IMR-90 (cell line): ENCODE results near the gene MICAL3. TPM values are rescaled to one million over a fixed set of nuclear protein-coding genes. Genes with fewer than 3 reads are reported as not detected.

ENCODE experiments used
- ATAC-seq: fragments of 200-7000 bp; cut with Tn5 transposase; 2 replicates; pipeline ENCODE4 v1.9.1; 2020; ENCODE audit warnings: low read depth, mild to moderate bottlenecking, moderate library complexity
- BruUV-seq: library from RNA; stranded (reverse); fragments of 400-500 nt; replicated peaks from 2 replicates; lab custom pipeline; 2021; lab: Mats Ljungman, UMichigan
- CTCF ChIA-PET: fragments of 300-600 bp; formaldehyde crosslinking; extraction: SDS; loops from one replicate; lab custom pipeline; 2021; ENCODE audit warnings: antibody characterized with exemption; lab: Yijun Ruan, JAX
- POLR2A ChIA-PET: fragments of 300-600 bp; sonication (Branson Sonifier 250); formaldehyde crosslinking; loops from one replicate; lab custom pipeline; 2022; ENCODE audit warnings: antibody characterized with exemption; ENCODE audit not compliant: unreplicated experiment; lab: Charles Lee
- DNase-seq: peaks from one replicate; pipeline ENCODE4 v3.0.0; 2013
- H2AFZ ChIP-seq: replicated peaks from 2 replicates; pipeline ENCODE3; 2013; ENCODE audit warnings: low read length, mild to moderate bottlenecking; ENCODE audit not compliant: poor library complexity
- H2AK5ac ChIP-seq: 2 replicates; pipeline ENCODE4 v1.6.1; 2013; ENCODE audit warnings: low read depth, low read length, inconsistent platforms
- H2AK9ac ChIP-seq: replicated peaks from 2 replicates; pipeline ENCODE3; 2013; ENCODE audit warnings: mild to moderate bottlenecking, low read depth, low read length, moderate library complexity; ENCODE audit not compliant: poor library complexity
- H2BK120ac ChIP-seq: 2 replicates; pipeline ENCODE4 v1.6.1; 2013; ENCODE audit warnings: low read depth, low read length, inconsistent platforms
- H2BK15ac ChIP-seq: 3 replicates; pipeline ENCODE4 v1.6.1; 2013; ENCODE audit warnings: low read depth, low read length, inconsistent platforms
- H2BK20ac ChIP-seq: 2 replicates; pipeline ENCODE4 v1.6.1; 2013; ENCODE audit warnings: low read depth, mild to moderate bottlenecking, inconsistent platforms, low read length, moderate library complexity
- H2BK5ac ChIP-seq: 2 replicates; pipeline ENCODE4 v1.6.1; 2013; ENCODE audit warnings: mild to moderate bottlenecking, low read depth, low read length, inconsistent platforms; ENCODE audit not compliant: poor library complexity, severe bottlenecking
- H3K14ac ChIP-seq: replicated peaks from 2 replicates; pipeline ENCODE4 v1.6.1; 2013; ENCODE audit warnings: low read depth, low read length, inconsistent platforms
- H3K18ac ChIP-seq: 2 replicates; pipeline ENCODE4 v1.6.1; 2013; ENCODE audit warnings: low read depth, low read length, control low read depth
- H3K23ac ChIP-seq: 2 replicates; pipeline ENCODE4 v1.6.1; 2013; ENCODE audit warnings: low read depth, low read length, inconsistent platforms
- H3K27ac ChIP-seq: 2 replicates; pipeline ENCODE4 v1.5.1; 2013; ENCODE audit warnings: mild to moderate bottlenecking, control low read depth, low read length; ENCODE audit not compliant: insufficient read depth
- H3K27me3 ChIP-seq: 2 replicates; pipeline ENCODE4 v1.6.1; 2013; ENCODE audit warnings: low read length; ENCODE audit not compliant: control insufficient read depth, insufficient read depth
- H3K36me3 ChIP-seq: 2 replicates; pipeline ENCODE4 v1.6.1; 2013; ENCODE audit warnings: low read length, mixed read lengths; ENCODE audit not compliant: control insufficient read depth, insufficient read depth
- H3K4ac ChIP-seq: 2 replicates; pipeline ENCODE4 v1.6.1; 2013; ENCODE audit warnings: low read depth, low read length, inconsistent platforms
- H3K4me1 ChIP-seq: 2 replicates; pipeline ENCODE4 v1.6.1; 2013; ENCODE audit warnings: low read length, mixed read lengths; ENCODE audit not compliant: control insufficient read depth, insufficient read depth
- H3K4me2 ChIP-seq: 2 replicates; pipeline ENCODE4 v1.6.1; 2013; ENCODE audit warnings: low read depth, mild to moderate bottlenecking, control low read depth, low read length, moderate library complexity
- H3K4me3 ChIP-seq: 2 replicates; pipeline ENCODE4 v1.5.1; 2013; ENCODE audit warnings: low read depth, mild to moderate bottlenecking, control low read depth, low read length, moderate library complexity; ENCODE audit not compliant: insufficient read depth
- H3K56ac ChIP-seq: 2 replicates; pipeline ENCODE4 v1.6.1; 2013; ENCODE audit warnings: low read length, inconsistent platforms; ENCODE audit not compliant: insufficient read depth; ENCODE audit errors: extremely low read depth
- H3K79me1 ChIP-seq, 2 experiments: 2 replicates each; pipeline ENCODE4 v1.6.1; 2013; ENCODE audit warnings: low read length in 2 of 2, inconsistent platforms in 1 of 2, low read depth in 1 of 2
- H3K9ac ChIP-seq: 2 replicates; pipeline ENCODE4 v1.6.1; 2013; ENCODE audit warnings: low read depth, low read length, control low read depth
- H3K9me1 ChIP-seq: 2 replicates; pipeline ENCODE4 v1.6.1; 2013; ENCODE audit warnings: low read length, inconsistent platforms; ENCODE audit not compliant: insufficient read depth
- H3K9me3 ChIP-seq: 2 replicates; pipeline ENCODE4 v1.6.1; 2013; ENCODE audit warnings: low read length; ENCODE audit not compliant: control insufficient read depth, insufficient read depth
- H4K20me1 ChIP-seq: 2 replicates; pipeline ENCODE4 v1.6.1; 2013; ENCODE audit warnings: low read length, inconsistent platforms; ENCODE audit not compliant: insufficient read depth
- H4K5ac ChIP-seq: 2 replicates; pipeline ENCODE4 v1.6.1; 2013; ENCODE audit warnings: mild to moderate bottlenecking, low read depth, low read length, control low read depth
- H4K8ac ChIP-seq, 2 experiments: 2 replicates each; pipeline ENCODE4 v1.6.1; 2013; ENCODE audit warnings: low read depth in 2 of 2, low read length in 2 of 2, control low read depth in 1 of 2, inconsistent platforms in 1 of 2
- H4K91ac ChIP-seq: 2 replicates; pipeline ENCODE4 v1.6.1; 2013; ENCODE audit warnings: low read depth, low read length, inconsistent platforms; ENCODE audit not compliant: insufficient read depth
- BHLHE40 ChIP-seq: fragments of 150-350 bp; IDR thresholded peaks from 2 replicates; pipeline ENCODE4 v1.6.1; 2016; ENCODE audit warnings: mild to moderate bottlenecking, low read depth, low read length
- CEBPB ChIP-seq: IDR thresholded peaks from 2 replicates; pipeline ENCODE4 v1.6.1; 2012; ENCODE audit warnings: low read depth, low read length, improper control_type of control experiment
- CHD1 ChIP-seq: IDR thresholded peaks from 2 replicates; pipeline ENCODE4 v1.6.1; 2012; ENCODE audit warnings: low read depth, low read length, improper control_type of control experiment
- CTCF ChIP-seq: conservative IDR thresholded peaks from 2 replicates; pipeline ENCODE4 v1.5.1; 2012; ENCODE audit warnings: mild to moderate bottlenecking, low read depth, low read length, improper control_type of control experiment
- ELK1 ChIP-seq: fragments of 150-350 bp; IDR thresholded peaks from 2 replicates; pipeline ENCODE4 v1.6.1; 2016; ENCODE audit warnings: low read depth, mild to moderate bottlenecking, low read length, moderate library complexity, borderline replicate concordance
- FOS ChIP-seq: fragments of 150-350 bp; IDR thresholded peaks from 2 replicates; pipeline ENCODE4 v1.6.1; 2016; ENCODE audit warnings: low read depth, low read length
- MAFK ChIP-seq: IDR thresholded peaks from 2 replicates; pipeline ENCODE4 v1.6.1; 2012; ENCODE audit warnings: low read depth, low read length, improper control_type of control experiment
- MAZ ChIP-seq: IDR thresholded peaks from 2 replicates; pipeline ENCODE4 v1.6.1; 2012; ENCODE audit warnings: low read depth, mild to moderate bottlenecking, low read length, improper control_type of control experiment, moderate library complexity, borderline replicate concordance
- MXI1 ChIP-seq: IDR thresholded peaks from 2 replicates; pipeline ENCODE4 v1.6.1; 2012; ENCODE audit warnings: low read depth, mild to moderate bottlenecking, low read length, moderate library complexity, borderline replicate concordance
- NFE2L2 ChIP-seq: fragments of 150-350 bp; IDR thresholded peaks from 2 replicates; pipeline ENCODE4 v1.6.1; 2016; ENCODE audit warnings: low read depth, mild to moderate bottlenecking, low read length
- POLR2A ChIP-seq: IDR thresholded peaks from 2 replicates; pipeline ENCODE4 v1.6.1; 2012; ENCODE audit warnings: mild to moderate bottlenecking, low read depth, low read length
- RAD21 ChIP-seq: IDR thresholded peaks from 2 replicates; pipeline ENCODE4 v1.6.1; 2012; ENCODE audit warnings: low read length, improper control_type of control experiment
- RCOR1 ChIP-seq: IDR thresholded peaks from 2 replicates; pipeline ENCODE4 v1.6.1; 2012; ENCODE audit warnings: mild to moderate bottlenecking, low read length, improper control_type of control experiment; ENCODE audit not compliant: insufficient replicate concordance
- RFX5 ChIP-seq: IDR thresholded peaks from 2 replicates; pipeline ENCODE4 v1.8.0; 2012; ENCODE audit warnings: low read depth, mild to moderate bottlenecking, low read length, moderate library complexity
- SMC3 ChIP-seq: fragments of 150-350 bp; IDR thresholded peaks from 2 replicates; pipeline ENCODE4 v1.6.1; 2016; ENCODE audit warnings: low read depth, mild to moderate bottlenecking, antibody characterized with exemption, low read length, moderate library complexity
- USF2 ChIP-seq: fragments of 150-350 bp; IDR thresholded peaks from 2 replicates; pipeline ENCODE4 v1.6.1; 2017; ENCODE audit warnings: mild to moderate bottlenecking, antibody characterized with exemption, low read length, low read depth
- WGBS, 2 experiments: methylation state at CpG; one replicate each; pipeline versions ENCODE4 v1.1.5 to v1.1.7; 2013; ENCODE audit warnings: missing lambda C conversion rate in 2 of 2; ENCODE audit not compliant: insufficient read length in 1 of 2; ENCODE audit errors: extremely low coverage in 2 of 2; 5-methylcytosine and 5-hydroxymethylcytosine counted together
- dilution Hi-C: fragments of 300-500 bp; cut with HindIII; formaldehyde crosslinking; loops from one replicate; pipeline ENCODE4 v1.14.3; 2018; ENCODE audit warnings: low sequenced_read_pairs; ENCODE audit not compliant: unreplicated experiment
- in situ Hi-C: fragments of 300-500 bp; cut with MboI; formaldehyde crosslinking; loops from 3 replicates; pipeline ENCODE4 v1.14.3; 2019; ENCODE audit warnings: low sequenced_read_pairs, inconsistent platforms, mixed read lengths
- intact Hi-C: fragments of 100-400 bp; cut with micrococcal nuclease; formaldehyde crosslinking; loops from 2 replicates; pipeline ENCODE4 v1.10.0; 2022
- polyA plus RNA-seq, 3 experiments: library from polyadenylated mRNA; depleted of rRNA; stranded (reverse); fragments of >200 nt; gene quantifications; 2 replicates each; pipeline ENCODE4 v1.2.3, GENCODE V29; 2012; ENCODE audit warnings: low replicate concordance in 1 of 3
- total RNA-seq: library from RNA; depleted of rRNA; stranded (reverse); fragments of >200 nt; gene quantifications from 2 replicates; pipeline ENCODE4 v1.2.3, GENCODE V29; 2012

The MICAL3 gene
- total and polyA plus RNA-seq, 2 of the 4 experiments (the other 2 are of a cell fraction), result 17.6 to 26.8 TPM

DNA sequence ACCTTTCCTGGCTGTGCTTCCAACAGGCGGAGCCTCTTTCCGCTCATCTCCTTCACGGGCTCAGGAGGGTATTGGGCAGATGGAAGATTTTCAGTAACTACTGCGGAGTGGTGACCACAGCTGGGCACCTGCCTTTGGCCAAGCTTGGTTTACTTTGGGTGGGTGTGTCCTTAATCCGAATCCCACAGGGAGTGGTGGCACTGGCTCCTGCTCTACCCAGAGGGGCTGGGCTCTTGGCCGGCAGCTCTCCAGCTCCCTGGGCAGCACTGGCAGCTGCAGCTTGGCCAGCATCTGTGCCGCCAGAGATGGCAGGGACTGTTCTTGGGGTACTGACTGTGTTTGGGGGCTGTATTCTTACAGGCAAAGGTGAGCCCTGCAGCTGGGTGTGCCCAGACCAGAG, 279.9 kb downstream of the MICAL3 start:
- Histone ChIP-seq H4K91ac (no peak overlapping the region), H2BK120ac (no peak overlapping the region), H2BK5ac (no peak overlapping the region), H3K4me3 (no peak overlapping the region), H3K9me3 (no peaks in the 10 kb centered on the region), H2AK5ac (no peak overlapping the region), H4K20me1 (peaks cover 14% of the 10 kb centered on the region), H3K4ac (no peak overlapping the region), H3K9ac (no peak overlapping the region), H2AK9ac (no peak overlapping the region), H3K4me1 (peaks cover 5% of the 10 kb centered on the region; the same call in 1 of the 2 replicates), H3K27ac (no peak overlapping the region), H2BK15ac (no peak overlapping the region), H3K79me1 (peaks cover 15 to 18% of the 10 kb centered on the region in 2 experiments; a peak in 3 of 4 replicates), H3K14ac (no peak overlapping the region), H3K18ac (no peak overlapping the region), H4K5ac (no peak overlapping the region), H3K4me2 (no peak overlapping the region), H4K8ac (no peak overlapping the region), H3K56ac (no peak overlapping the region), H2AFZ (no peak overlapping the region), H3K9me1 (no peaks in the 10 kb centered on the region), H3K36me3 (no peaks in the 10 kb centered on the region; the same call in 1 of the 2 replicates), H2BK20ac (no peak overlapping the region), H3K27me3 (no peaks in the 10 kb centered on the region), H3K23ac (no peak overlapping the region)
- ChIA-PET POLR2A (no interaction called here), CTCF (interaction anchor here (0.9 to 2.2 kb wide), 2 partner anchors 28 to 332 kb away, joined by 3 to 6 read pairs; no protein-coding TSS in a partner anchor)
- intact Hi-C loops (loop anchor here (5.0 kb wide), 2 partner anchors 187 to 333 kb away; partner anchors contain the start of gene PEX26), in situ Hi-C loops (no loop called here), dilution Hi-C loops (no loop called here)
- ATAC-seq (no peak), DNase-seq (no peak)
- no TSS peak for BruUV-seq
- no peak for TF ChIP-seq MXI1
- TF ChIP-seq POLR2A, result no peak
- TF ChIP-seq NFE2L2, result no peak
- TF ChIP-seq USF2, result no peak
- no peak for TF ChIP-seq SMC3
- no peak for TF ChIP-seq MAFK
- TF ChIP-seq CTCF, result no peak
- no peak for TF ChIP-seq CHD1
- no peak for TF ChIP-seq RFX5
- no peak for TF ChIP-seq RAD21
- no peak for TF ChIP-seq FOS
- TF ChIP-seq RCOR1, result no peak
- TF ChIP-seq MAZ, result no peak
- TF ChIP-seq CEBPB, result no peak
- TF ChIP-seq BHLHE40, result no peak
- no peak for TF ChIP-seq ELK1
- no CpG with 5 or more reads among the region's 7 CpGs for WGBS, 2 experiments
